Esophagus muscularis mucosa (tissue), 4 donors: ENCODE results near the gene DUOXA2. TPM values are rescaled to one million over a fixed set of nuclear protein-coding genes. Genes with fewer than 3 reads are reported as not detected.

Source experiments
- DNase-seq: peaks from one replicate; pipeline ENCODE4 v3.0.0-alpha.2; 2017; ENCODE audit errors: extremely low spot score
- H3K27ac ChIP-seq, 4 donors: fragments of 200-600 bp; sonication (generic); replicated peaks in 1 of 4; 1 replicate in 3 of 4; 2 replicates in 1 of 4; pipeline ENCODE4 v1.5.1; 2016 to 2019; ENCODE audit warnings: mild to moderate bottlenecking in 1 of 4
- H3K27me3 ChIP-seq, 4 donors: fragments of 200-600 bp; sonication (generic); one replicate each; pipeline versions ENCODE4 v1.5.1 to v1.6.0; 2016 to 2019
- H3K36me3 ChIP-seq, 4 donors: fragments of 200-600 bp; sonication (generic); one replicate each; pipeline ENCODE4 v1.5.1; 2016 to 2019
- H3K4me1 ChIP-seq, 4 donors: fragments of 200-600 bp; sonication (generic); one replicate each; pipeline ENCODE4 v1.5.1; 2016 to 2019
- H3K4me3 ChIP-seq, 4 donors: fragments of 200-600 bp; sonication (generic); 1 replicate in 2 of 4; 2 replicates in 2 of 4; pipeline ENCODE4 v1.5.1; 2016 to 2019; ENCODE audit warnings: mild to moderate bottlenecking in 4 of 4, moderate library complexity in 1 of 4
- H3K9me3 ChIP-seq, 4 donors: fragments of 200-600 bp; sonication (generic); 1 replicate in 3 of 4; 2 replicates in 1 of 4; pipeline ENCODE4 v1.5.1; 2016 to 2019
- CTCF ChIP-seq, 3 experiments: fragments of 200-600 bp in 2 of 3; fragments of 450-650 bp in 1 of 3; sonication (generic) in 2 of 3; IDR thresholded peaks; one replicate each; pipeline ENCODE4 v1.5.1; 2017 to 2019; ENCODE audit warnings: antibody characterized with exemption in 3 of 3, mild to moderate bottlenecking in 2 of 3, moderate library complexity in 1 of 3
- EP300 ChIP-seq: sonication (generic); formaldehyde crosslinking; IDR thresholded peaks from one replicate; pipeline ENCODE4 v1.6.1; 2017; ENCODE audit warnings: antibody characterized with exemption
- POLR2A ChIP-seq: fragments of 450-650 bp; IDR thresholded peaks from one replicate; pipeline ENCODE4 v1.6.1; 2017; ENCODE audit warnings: antibody characterized with exemption, moderate library complexity, mild to moderate bottlenecking, low read depth
- POLR2AphosphoS5 ChIP-seq, 2 donors: sonication (generic); formaldehyde crosslinking; IDR thresholded peaks; one replicate each; pipeline ENCODE4 v1.6.1; 2017; ENCODE audit warnings: antibody characterized with exemption in 2 of 2
- WGBS: methylation state at CpG from one replicate; pipeline ENCODE4 v1.1.5; 2018; 5-methylcytosine and 5-hydroxymethylcytosine counted together
- intact Hi-C: fragments of 100-400 bp; cut with DNase I; formaldehyde crosslinking; loops from one replicate; pipeline ENCODE4 v1.15.1; 2023
- total RNA-seq, 4 donors: library from RNA; depleted of rRNA; stranded (reverse); fragments of >200 nt; gene quantifications; one replicate each; pipeline versions ENCODE4 v1.1.0 to v1.2.1, GENCODE V29; 2016

Gene DUOXA2
- total RNA-seq, 4 donors from 2014 or later = 0.42 to 0.52 TPM; not detected in 2

GRCh38 chr15:45105586-45105985 is 8.5 kb upstream of the DUOXA2 start:
- no peak for DNase-seq
- no peaks in the 10 kb centered on the region for H3K4me1 ChIP-seq

GRCh38 chr15:45106002-45106790 is 7.9 kb upstream of the DUOXA2 start:
- WGBS = 89% methylated on average over 12 of the region's 15 CpGs
- Histone ChIP-seq H3K4me3 (no peak overlapping the region), H3K4me1 (peaks cover 0 to under 1% (median 0%) of the 10 kb centered on the region in 4 donors), H3K9me3 (no peaks in the 10 kb centered on the region), H3K27ac (no peak overlapping the region), H3K36me3 (no peaks in the 10 kb centered on the region), H3K27me3 (peaks cover 0 to 45% (median 2%) of the 10 kb centered on the region in 4 donors)
- DNase-seq = no peak
- TF ChIP-seq POLR2A (no peak), CTCF (IDR thresholded peaks at IDR 0.05) (no peak), EP300 (no peak), POLR2AphosphoS5 (IDR thresholded peaks at IDR 0.05) (no peak)
- intact Hi-C loops = no loop called here

More at GRCh38 chr15:45105586-45105985, 8.5 kb upstream of the DUOXA2 start:
- TF ChIP-seq POLR2A (no peak), CTCF (IDR thresholded peaks at IDR 0.05) (no peak), EP300 (no peak), POLR2AphosphoS5 (IDR thresholded peaks at IDR 0.05) (no peak)
- peaks cover 0 to 41% (median 2%) of the 10 kb centered on the region in 4 donors for H3K27me3 ChIP-seq
- no peak overlapping the region for H3K4me3 ChIP-seq
- no peaks in the 10 kb centered on the region for H3K9me3 ChIP-seq
- no peak overlapping the region for H3K27ac ChIP-seq
- intact Hi-C loops = no loop called here
- WGBS = 92% methylated on average over 11 of the region's 11 CpGs
- no peaks in the 10 kb centered on the region for H3K36me3 ChIP-seq

GRCh38 chr15:45107941-45108630 is 6.0 kb upstream of the DUOXA2 start:
- H3K9me3 ChIP-seq = no peaks in the 10 kb centered on the region
- DNase-seq = no peak
- WGBS = 93% methylated on average over 5 of the region's 10 CpGs
- intact Hi-C loops = no loop called here
- TF ChIP-seq POLR2A (no peak), CTCF (IDR thresholded peaks at IDR 0.05) (no peak), POLR2AphosphoS5 (IDR thresholded peaks at IDR 0.05) (no peak), EP300 (no peak)
- no peak overlapping the region for H3K4me3 ChIP-seq
- H3K27me3 ChIP-seq = peaks cover 0 to 64% (median 20%) of the 10 kb centered on the region in 4 donors
- peaks cover 7 to 19% (median 12%) of the 10 kb centered on the region in 4 donors for H3K4me1 ChIP-seq
- H3K27ac ChIP-seq = no peak overlapping the region
- H3K36me3 ChIP-seq = no peaks in the 10 kb centered on the region

GRCh38 chr15:45110256-45110820 is 3.8 kb upstream of the DUOXA2 start:
- WGBS = 29% methylated on average over 8 of the region's 11 CpGs
- DNase-seq = no peak
- TF ChIP-seq POLR2A (no peak), EP300 (no peak), CTCF (IDR thresholded peaks at IDR 0.05) (no peak), POLR2AphosphoS5 (IDR thresholded peaks at IDR 0.05) (no peak)
- Histone ChIP-seq H3K36me3 (no peaks in the 10 kb centered on the region), H3K4me1 (peaks cover 14 to 37% (median 23%) of the 10 kb centered on the region in 4 donors), H3K4me3 (no peak overlapping the region), H3K9me3 (no peaks in the 10 kb centered on the region), H3K27ac (no peak overlapping the region), H3K27me3 (peaks cover 0 to 86% (median 33%) of the 10 kb centered on the region in 4 donors)
- intact Hi-C loops = no loop called here
